Measurements from ENCODE around the gene FGF5.
"Not testable (repeated sequence)": the region's sequence is repeated elsewhere in the genome, so short reads cannot be mapped to it uniquely, and the experiment has no call there.

FGF5 gene

DNA sequence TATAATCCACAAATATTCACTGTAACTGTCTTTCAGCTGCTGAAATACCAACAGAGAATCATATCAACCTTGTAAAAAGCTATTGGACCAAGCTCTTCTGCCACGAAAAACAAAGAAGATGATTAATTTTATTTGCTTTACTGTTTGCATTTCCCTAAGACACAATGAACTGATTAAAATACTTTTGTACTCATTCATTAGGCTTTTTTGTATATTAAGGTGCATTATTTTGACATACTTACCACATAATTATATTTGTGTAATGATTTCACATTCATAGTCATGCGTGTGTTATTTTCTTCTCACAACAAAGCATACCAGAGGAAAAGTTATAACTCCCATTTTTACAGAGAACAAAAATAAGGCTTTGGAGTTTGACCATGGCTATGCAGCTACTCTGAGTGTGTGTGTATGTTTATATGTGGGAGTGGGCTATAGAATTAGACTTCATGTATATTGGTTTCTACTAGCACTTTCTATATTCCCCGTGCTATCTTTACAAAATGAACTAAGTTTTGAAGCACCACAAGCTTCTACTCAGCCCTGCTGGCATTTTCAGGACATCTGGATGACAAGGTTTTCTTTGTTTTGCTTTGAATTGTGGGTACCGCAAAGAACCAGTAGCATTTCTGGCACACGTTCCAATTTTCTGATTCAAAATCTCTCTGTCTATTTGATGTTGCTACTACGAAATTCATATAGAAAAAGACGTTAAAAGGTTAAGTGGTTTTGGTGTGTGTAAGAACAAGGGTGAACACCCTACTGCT lies 11.0 kb upstream of the FGF5 start:
- no peak for DNase-seq

DNA sequence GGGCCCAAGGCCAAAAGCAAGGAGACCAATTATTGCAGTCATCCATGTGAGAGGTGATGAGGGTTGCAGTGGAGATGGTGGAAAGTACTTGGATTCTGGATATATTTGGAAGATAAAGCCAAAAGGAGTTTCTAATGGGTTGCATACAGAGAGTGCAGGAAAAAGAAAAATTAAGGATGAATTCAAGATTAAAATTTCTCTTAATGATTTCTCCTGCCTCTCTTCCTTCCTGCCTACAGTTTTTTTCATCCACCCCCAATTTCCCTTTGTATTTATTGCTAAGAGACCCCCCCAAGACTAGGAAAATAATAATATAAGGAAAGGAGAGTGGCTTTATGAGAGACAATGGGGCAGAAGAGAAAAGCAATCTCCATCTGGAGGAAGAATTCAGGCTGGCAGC lies 8.6 kb upstream of the FGF5 start:
- DNase-seq, result no peak

DNA sequence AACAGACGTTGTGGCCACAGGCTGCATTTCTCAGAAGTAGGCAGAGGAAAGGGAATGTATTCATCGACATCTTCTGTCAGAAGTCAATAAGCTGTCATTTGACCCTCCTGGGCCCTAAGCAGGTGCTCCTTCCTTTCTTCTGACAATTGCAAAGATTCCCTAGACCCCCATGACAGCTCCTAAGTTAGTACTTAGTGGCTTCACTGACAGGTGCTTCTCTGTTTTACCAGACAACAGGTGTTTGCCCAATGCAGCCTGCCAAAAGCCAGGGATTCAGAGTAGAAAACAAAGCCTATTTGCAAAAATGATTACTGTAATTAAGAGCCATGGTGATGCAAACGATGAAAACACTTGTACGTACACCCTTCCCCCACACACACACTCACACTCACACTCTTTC lies 7.5 kb upstream of the FGF5 start:
- DNase-seq, result peak; percentile 7

DNA sequence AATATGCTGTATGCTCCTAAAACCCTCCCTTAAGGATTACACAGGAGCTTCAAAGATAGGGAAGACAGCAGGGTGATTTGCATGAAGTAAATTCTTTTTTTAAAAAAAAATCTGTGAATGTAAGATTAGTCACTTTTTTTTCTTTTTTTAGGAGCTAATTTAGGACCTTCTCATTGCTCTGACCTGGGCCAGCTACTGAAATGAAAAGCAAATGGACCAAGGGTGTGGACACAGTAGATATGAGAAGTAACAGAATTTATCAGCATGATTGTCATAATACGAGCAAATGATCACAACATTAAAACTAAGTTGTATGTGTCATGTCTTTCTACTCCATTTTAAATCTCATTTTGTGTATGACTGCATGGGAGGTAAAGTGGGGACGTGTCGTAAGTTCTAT lies 6.6 kb upstream of the FGF5 start:
- no peak for DNase-seq

DNA sequence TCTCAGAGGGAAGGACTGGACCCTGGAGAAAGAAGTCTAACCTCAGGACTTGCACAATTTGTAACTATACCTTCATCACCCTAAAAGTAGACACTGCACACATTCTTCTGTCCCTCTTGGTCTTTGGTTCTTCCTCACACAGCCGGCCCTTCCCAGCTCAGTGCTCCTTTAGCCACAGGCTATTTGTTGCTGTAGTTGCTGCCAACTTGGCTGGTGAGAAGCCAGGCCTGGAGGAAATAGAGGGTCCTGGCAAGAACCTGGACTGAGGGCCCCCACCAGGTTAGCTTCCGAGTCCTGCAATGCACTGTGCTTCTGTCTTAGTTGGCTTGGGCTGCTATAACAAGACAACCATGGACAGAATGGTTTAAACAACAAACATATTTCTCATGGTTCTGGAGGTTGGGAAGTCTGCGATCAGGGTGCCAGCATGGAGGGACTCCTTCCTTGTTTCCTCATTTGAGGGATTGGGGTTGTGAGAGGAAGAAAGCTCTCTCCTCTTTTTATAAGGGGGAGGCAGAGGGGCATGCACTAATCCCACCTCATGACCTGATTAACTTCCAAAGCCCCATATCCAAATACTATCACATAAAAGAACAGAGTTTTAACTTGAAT lies 4.4 kb upstream of the FGF5 start:
- DNase-seq, result no peak

DNA sequence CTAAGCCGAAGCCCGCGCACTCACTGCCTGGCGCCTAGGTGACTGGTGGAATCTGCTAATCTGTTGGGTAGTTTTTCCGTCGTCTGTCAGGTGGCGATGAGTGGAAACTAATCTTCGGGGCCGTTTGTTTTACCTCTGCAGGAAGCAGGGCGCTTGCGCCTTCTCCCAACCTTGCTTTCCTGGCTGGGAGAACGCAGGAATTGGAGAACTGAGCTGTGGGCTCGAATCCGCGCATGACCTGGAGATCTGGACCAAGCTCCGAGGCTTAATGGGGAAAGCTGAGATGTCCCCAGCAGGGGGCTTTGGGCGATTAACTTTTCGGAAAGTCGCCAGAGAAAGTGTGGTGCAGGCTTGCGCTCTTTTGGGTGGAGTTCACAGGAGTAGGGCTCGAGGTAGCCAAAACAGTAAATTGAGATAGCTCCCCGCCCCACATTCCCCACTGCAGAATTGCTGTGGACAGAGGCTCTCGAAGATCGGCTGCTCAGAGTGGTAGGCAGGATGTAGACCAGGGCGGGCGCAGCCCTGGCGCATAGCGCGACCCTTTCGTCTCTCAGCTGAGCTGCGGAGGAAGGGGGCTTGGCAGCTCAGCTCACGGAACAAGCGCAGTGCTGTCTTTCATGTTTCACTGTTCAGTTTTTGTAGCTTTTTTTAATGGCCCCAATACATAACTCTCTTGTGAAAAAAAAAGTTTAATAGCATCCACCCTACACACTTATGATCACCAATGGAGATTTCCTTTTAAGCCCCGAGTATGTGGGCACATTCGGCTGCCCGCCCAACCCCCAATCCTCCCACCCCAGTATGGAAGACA lies 2.7 kb upstream of the FGF5 start:
- no peak for DNase-seq

DNA sequence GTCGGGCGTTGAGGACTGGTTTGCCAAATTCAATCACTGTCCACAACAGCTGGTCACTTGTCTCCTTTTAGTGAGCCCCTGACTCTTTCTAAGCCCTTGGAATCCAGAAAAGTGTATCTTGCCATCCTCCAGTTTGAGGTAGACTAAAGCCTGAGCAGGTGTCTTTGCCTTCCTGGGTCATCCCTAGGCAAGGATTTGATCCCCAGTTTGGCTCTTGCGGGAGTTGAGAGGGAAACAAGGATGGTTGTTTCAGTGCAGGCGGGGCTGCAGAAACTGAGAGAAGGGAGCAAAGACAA lies 2.2 kb upstream of the FGF5 start:
- no peak for DNase-seq

DNA sequence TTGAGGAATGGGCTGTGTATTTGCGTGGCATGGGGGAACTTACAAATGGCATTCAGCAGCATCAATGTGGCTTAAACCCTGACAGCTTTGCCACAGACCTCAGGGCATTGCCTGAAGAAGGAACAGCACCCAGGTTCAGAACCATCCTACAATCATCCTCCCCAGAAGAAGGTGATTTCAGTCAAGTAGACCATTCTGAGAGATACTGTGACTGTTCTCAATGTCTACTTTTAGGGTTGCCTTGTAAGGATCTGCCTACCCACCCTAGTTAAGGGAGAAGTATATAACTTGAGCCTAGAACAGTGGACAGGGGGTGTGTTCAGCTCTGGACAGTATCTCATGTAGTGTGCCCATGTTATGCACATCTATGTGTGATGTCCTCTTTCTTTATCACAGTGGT lies 1.6 kb upstream of the FGF5 start:
- no peak for DNase-seq

DNA sequence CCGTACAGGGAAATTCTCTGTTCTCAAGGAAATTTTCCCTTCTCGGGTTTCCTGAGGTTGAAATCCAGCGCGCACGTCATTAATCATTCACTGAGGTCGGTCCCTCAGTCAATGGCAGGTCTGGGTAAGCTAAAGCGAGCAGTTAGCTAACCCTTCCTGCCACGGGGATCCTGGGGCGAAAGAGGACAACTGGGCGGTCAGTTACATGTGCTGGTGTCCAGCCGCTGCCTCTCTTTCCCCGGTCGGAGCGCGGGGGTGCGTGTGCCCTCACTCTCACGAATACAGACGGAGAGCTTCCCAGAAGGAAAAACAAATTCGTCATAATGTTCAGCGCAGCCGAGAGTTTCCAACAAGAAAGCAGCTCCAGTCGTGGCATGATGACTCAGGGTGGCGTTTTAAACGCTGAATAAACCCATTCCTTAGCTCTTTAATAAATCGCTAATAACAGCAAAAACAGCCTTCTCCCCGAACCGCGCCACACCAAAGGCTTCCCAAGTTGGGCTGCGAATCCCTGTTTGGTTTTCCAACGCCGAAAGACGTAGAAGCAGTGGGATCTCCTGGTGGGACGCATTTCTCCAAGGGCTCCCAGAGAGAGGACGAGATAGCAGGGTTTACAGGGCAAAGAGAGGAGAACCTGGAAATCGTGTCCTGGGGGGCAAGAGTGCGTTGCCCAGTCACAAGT lies 752 bp upstream of the FGF5 start:
- no peak for DNase-seq

DNA sequence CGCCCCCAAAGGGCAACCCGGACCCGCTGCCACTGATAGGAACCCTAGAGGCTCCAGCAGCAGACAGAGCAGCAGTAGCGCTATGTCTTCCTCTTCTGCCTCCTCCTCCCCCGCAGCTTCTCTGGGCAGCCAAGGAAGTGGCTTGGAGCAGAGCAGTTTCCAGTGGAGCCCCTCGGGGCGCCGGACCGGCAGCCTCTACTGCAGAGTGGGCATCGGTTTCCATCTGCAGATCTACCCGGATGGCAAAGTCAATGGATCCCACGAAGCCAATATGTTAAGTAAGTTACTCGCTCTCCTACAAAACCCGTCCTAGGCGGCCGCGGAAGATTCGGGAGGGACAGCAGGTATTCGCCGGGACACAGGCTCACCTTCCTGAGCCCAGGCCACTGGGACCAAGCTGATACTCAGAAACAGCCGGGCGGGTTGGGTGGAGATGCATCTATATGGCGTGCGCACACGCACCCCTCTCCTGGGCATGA lies 477 bp downstream of the FGF5 start:
- DNase-seq, result no peak

DNA sequence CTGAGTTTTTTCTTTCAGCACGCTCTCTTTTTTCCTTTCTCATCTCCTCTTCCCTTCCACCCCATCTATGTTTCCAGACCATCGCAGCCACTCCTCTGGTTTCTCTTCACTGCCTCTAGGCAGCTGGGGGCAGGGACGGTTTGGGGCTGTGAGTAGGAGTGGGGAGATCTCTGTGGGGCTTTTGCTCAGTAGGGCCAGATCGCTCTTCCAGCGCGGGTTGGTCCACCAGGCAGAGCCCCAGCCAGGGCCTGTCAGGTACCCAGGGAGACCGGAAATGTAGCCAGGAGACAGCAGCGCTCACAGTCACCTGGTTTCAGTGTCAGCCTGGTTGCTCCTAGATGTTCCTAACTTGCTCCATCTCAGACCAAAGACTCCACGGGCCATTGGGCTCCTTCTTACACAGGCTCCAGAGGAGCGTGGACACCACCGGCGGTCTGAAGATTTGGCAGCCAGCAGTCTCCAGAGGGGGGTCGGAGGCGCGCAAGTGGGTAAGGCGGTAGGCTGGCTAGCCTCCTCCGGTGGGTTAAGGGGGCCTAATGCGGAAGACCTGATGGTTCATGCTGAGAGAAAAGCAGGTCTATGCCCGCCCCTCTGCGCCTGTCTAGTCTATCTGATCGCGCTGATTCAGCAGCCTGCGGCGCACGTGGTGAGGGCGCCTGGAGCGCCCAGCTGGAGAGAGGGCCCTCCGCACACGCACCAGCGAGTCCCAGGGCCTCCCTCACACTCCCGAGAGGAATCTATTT lies 1.8 kb downstream of the FGF5 start:
- DNase-seq, result no peak

DNA sequence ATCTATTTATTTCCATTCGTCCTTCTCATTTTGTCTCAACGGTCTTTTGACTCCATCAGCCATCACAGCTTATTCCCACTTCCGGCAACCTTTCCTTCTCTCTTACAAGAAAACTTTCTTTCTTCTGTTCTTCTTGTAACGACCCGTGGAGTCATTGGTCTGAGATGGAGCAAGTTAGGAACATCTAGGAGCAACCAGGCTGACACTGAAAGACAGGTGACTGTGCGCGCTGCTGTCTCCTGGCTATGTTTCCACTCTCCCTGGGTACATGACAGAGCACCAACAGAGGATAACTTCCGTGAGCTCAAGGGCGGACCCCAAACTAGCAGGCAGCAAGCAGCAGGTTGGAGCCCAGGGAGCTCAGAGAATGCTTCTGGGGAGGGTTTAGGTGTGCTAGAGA lies 2.5 kb downstream of the FGF5 start:
- DNase-seq, result no peak

DNA sequence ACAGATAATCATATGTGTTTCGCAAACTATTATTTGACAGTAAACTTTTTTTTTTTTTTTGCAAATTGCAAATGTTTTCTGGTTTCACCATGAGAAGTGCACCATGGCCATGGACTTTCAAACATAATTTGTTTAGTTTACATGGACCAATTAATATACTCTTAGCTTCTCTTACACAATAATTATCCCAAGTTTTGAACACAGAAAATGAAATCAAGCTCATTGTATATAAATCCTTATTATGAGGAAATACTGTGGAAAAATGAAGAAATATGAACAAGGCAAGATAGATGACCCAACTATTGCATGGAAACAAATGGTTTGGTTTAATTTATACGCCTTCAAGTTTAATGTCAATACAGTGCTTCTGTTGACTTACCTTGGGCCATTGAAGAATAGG lies 3.9 kb downstream of the FGF5 start:
- no peak for DNase-seq

DNA sequence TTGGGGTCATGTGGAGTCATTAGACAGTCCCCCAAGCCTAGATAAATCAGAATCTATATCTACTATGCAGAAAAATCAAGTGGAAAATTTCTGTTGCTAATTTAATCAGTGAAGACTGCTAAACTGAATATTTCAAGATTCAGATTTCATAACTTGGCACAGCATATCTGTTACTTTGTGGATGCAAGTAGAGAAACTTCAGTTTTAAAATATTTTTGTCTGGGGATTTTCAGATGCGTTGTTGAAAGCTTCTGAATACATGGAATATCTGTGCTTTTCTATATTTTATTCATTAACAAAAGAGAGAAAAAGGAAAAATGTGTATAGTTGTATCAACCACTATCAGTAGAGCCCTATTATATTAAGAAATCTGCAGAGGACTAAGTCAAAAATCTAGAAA lies 4.4 kb downstream of the FGF5 start:
- no peak for DNase-seq

DNA sequence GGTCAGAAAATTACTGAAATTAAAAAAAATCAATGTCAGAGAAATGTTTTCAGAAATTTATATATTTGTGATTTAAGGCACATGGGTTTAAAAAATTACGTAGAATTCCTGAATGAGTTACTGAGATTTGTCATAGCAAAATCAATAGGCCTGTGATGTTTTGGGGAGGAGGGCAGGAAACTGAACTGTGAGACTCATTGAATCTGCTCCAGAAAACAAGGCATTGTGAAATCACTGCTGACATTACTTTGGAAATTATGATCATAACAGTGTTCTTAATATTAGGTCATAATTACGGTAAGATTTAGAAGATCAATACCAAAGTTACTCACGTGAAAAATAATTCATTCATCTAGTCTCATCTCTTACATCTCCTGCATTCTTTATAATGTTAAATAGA lies 5.3 kb downstream of the FGF5 start:
- no peak for DNase-seq

DNA sequence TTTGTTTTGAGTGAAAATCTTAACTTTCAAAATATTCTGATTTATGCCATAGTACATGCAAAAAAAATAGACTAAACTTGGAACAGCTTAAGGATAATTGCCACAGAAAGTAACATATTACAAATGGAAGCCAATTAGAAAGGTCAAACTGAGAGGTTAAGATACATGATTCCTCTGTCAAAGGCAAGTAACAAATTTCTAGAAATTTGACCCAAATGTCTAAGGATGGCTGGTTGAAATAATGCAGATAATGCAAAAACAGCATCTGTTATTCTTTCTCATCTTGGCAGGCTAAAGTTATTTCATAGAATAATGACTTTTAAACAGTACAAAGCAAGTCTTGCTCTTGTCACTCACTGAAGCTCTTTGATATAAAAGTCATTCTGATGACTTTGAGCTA lies 10.5 kb downstream of the FGF5 start:
- DNase-seq, result no peak

DNA sequence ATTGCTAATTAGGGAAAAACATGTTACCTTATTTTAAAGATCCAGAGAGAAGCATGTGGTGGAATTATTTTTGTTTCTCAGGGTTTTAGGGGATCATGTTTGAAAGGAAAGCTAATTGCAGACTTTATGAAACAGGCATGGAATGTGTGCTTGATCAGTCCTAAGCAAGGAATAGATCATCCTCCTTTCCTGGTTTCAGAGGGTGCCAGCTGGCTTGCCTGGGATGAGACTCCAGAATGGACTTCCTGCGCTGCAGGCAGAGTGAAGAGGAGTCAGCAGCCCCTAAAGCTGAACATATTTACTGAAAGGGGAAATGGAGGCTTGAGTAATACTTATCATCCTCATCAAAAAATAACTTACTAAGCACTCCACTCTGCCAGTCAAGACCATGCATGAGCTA lies 13.3 kb downstream of the FGF5 start:
- no peak for DNase-seq

DNA sequence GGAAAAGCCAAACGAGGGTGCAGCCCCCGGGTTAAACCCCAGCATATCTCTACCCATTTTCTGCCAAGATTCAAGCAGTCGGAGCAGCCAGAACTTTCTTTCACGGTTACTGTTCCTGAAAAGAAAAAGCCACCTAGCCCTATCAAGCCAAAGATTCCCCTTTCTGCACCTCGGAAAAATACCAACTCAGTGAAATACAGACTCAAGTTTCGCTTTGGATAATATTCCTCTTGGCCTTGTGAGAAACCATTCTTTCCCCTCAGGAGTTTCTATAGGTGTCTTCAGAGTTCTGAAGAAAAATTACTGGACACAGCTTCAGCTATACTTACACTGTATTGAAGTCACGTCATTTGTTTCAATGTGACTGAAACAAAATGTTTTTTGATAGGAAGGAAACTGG lies 20.0 kb downstream of the FGF5 start:
- no peak for DNase-seq

DNA sequence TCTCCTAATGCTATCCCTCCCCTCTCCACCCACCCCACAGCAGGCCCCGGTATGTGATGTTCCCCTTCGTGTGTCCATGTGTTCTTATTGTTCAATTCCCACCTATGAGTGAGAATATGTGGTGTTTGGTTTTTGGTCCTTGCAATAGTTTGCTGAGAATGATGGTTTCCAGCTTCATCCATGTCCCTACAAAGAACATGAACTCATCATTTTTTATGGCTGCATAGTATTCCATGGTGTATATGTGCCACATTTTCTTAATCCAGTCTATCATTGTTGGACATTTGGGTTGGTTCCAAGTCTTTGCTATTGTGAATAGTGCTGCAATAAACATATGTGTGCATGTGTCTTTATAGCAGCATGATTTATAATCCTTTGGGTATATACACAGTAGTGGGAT lies 24.2 kb downstream of the FGF5 start:
- not testable (repeated sequence) for DNase-seq

DNA sequence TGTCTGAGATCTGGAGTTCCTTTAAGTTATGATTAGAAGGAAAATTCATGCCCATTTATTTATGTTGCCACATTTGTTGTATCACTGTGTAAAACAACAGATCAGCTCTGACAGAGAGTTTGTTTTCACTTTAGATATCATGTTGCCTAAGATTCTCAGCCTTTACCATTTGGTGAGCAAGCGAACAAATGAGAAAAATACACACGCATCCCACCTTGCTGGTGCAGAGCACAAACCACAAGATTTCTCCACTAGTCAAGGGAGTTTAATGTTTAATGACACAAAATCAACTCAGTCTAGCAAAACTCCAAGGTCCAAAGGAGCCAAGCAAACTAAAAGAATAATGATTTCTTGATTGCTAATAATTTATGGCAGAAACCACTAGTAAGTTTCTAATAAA lies 27.7 kb downstream of the FGF5 start:
- no peak for DNase-seq

DNA sequence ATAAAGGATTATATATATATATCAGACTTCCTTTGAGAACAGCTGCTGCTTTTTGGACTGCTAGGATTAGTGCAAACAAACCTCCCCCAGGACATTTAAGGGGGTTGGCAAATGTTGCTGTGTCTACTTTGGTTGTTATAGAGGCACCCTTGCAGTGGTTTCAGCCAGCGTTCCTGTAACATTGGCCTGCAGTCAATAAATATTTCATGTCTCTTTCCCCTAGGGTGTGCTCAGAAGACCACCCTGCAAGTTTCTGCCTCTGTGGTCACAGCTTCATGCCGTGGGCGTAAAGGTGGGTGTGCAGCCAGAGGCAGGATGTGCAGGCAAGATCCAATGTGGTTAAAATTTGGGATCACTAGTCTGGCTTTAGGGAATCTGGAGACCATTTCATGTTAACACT lies 28.9 kb downstream of the FGF5 start:
- no peak for DNase-seq

DNA sequence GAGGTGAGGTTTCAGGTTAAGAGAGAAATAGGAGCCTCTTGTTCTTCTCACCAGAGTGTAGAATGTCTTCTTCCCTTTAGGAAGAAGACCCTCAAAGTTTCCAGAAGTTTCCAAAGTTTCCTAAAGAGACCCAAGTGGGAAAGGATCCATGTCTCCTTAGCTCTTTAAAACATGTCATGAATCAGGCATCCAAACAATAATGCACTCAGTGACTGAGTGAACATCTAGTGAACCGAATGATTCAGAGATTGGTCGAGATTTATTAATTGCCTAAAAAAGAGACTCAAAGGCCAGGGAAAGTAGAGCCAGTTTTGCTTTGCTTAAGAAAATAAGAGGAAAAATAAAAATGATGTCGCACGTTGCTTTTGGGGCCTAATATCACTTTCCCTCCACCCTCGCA lies 29.4 kb downstream of the FGF5 start:
- no peak for DNase-seq

DNA sequence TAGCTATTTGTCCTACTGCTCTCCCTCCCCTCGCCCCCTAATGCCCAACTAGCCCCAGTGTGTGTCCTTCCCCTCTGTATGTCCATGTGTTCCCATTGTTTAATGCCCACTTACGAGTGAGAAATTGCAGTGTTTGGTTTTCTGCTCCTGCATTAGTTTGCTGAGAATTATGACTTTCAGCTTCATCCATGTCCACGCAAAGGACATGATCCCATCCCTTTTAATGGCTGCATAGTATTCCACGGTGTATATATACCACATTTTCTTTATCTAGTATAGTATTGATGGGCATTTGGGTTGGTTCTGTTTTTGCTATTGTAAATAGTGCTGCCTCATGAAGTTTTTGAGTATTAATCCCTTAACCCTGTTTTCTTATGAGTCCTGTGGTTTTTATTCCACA lies 35.4 kb downstream of the FGF5 start:
- DNase-seq, result no peak

Data from NCI-H2029 treated with DMSO at 0.1 percent for 48 hours (cell line).